Amniotic stem cell (primary cell): ENCODE results near the gene MIPOL1.
A peak's percentile ranks its signal among the peaks of the same experiment; 100 is the strongest.
"Not testable (repeated sequence)": the region's sequence is repeated elsewhere in the genome, so short reads cannot be mapped to it uniquely, and the experiment has no call there.

Experiments
- DNase-seq: peaks from one replicate; lab custom pipeline; 2025; lab: John Stamatoyannopoulos, UW

The MIPOL1 gene, protein sequence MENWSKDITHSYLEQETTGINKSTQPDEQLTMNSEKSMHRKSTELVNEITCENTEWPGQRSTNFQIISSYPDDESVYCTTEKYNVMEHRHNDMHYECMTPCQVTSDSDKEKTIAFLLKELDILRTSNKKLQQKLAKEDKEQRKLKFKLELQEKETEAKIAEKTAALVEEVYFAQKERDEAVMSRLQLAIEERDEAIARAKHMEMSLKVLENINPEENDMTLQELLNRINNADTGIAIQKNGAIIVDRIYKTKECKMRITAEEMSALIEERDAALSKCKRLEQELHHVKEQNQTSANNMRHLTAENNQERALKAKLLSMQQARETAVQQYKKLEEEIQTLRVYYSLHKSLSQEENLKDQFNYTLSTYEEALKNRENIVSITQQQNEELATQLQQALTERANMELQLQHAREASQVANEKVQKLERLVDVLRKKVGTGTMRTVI

GRCh38 chr14:37197421-37198272, at the start of gene MIPOL1:
MIPOL1 (plus strand) TSS chr14:37197937; CDS start chr14:37247889, 49,952 bp downstream.
- peak; percentile 64 for DNase-seq

GRCh38 chr14:37150414-37150813, 47.3 kb upstream of the MIPOL1 start:
- peak; percentile 26 for DNase-seq

DNA sequence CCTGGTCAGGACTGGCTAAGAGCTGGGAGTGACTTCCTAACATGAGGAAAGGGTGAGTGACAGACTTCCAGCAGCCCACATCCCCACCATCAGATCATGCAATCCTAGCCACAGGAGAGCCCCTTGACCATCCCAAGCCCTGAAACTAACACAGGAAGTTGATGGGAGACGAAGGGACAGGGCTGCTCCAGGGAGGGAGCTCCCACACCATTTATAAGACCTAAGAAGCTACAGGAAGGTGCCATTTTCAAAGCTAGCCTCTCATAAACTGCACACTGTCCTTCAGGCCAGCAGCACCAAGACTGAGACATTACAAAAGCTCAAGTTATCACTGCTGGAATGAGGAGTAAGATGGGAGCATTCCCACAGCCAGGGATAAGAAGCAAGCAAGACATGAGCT, 44.7 kb upstream of the MIPOL1 start:
- DNase-seq, result no peak

GRCh38 chr14:37153483-37153882, 44.3 kb upstream of the MIPOL1 start:
- DNase-seq, result no peak

- DNase-seq, result no peak
Measured at GRCh38 chr14:37157987-37158386, 39.8 kb upstream of the MIPOL1 start.

- not testable (repeated sequence) for DNase-seq
Measured at GRCh38 chr14:37162307-37162706, 35.4 kb upstream of the MIPOL1 start.

DNA sequence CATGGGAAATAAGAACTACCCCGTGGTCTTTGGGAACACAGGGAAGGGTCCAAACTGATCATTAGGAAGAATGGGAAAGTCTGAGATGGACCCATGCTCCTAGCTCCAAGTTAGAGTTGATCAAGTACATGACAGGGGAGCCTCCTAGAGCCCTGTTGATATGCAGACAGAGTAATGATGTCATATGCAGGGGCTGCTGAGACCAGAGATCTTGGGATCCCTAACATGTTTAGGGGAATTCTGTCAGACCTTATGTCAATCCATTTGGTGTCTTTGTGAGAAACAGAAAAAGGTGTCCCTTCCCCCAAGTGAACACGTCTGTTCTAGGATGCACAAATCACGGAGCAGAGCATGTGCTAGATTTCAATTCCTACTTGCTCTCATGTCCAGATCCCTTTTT, 31.9 kb upstream of the MIPOL1 start:
- DNase-seq, result no peak

- no peak for DNase-seq
Measured at GRCh38 chr14:37167151-37168047, 30.3 kb upstream of the MIPOL1 start.

- DNase-seq, result no peak
Measured at GRCh38 chr14:37168721-37169120, 29.0 kb upstream of the MIPOL1 start.

DNA sequence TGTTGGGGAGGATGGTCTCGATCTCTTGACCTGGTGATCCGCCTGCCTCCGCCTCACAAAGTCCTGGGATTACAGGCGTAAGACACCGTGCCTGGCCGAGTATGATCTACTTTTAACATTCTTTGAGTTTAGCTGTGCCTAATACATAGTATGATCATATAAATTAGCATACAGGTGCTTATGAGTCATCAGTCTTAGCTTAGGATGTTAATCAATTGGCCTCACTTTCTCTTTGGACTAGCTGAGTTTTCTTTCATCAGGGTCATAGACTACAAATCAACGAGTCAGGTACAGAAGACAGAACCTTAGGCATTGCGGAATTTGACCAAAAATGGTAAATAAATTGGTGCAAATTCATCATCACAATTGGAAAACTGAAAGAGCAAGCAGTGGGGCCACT, 27.5 kb upstream of the MIPOL1 start:
- no peak for DNase-seq

DNA sequence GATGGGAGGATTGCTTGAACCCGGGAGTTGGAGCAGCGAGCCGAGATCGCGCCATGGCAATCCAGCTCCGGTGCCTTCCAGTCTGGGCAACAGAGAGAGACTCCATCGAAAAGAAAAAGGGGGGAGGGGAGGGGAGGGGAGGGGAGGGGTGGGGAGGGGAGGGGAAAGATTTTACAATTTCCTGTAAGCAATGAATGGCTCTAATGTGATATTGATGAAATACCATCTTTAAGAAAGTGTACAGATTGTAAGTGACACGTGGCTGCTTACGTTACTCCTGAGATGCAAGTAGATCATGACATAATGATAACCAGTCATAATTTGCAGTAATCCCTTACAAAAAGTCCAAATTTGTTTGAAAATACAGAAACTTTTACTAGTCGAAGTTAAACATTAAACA, 26.7 kb upstream of the MIPOL1 start:
- no peak for DNase-seq

DNA sequence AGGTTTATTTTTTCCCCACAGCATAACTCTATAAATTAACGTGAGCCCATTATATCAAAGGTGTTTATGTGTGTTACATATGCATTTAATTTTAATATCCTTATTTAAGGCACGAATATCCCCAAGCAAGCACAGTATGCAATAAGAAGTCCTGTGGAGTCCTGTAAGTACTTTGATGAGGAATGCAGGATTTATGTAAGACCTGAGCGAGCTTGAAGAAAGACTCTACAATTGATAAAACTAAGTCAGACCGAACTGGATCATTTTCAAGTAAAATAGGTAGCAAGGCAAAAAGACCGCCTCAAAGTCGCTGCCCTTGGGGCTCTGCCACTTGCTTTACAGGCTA, 26.1 kb upstream of the MIPOL1 start:
- no peak for DNase-seq

DNA sequence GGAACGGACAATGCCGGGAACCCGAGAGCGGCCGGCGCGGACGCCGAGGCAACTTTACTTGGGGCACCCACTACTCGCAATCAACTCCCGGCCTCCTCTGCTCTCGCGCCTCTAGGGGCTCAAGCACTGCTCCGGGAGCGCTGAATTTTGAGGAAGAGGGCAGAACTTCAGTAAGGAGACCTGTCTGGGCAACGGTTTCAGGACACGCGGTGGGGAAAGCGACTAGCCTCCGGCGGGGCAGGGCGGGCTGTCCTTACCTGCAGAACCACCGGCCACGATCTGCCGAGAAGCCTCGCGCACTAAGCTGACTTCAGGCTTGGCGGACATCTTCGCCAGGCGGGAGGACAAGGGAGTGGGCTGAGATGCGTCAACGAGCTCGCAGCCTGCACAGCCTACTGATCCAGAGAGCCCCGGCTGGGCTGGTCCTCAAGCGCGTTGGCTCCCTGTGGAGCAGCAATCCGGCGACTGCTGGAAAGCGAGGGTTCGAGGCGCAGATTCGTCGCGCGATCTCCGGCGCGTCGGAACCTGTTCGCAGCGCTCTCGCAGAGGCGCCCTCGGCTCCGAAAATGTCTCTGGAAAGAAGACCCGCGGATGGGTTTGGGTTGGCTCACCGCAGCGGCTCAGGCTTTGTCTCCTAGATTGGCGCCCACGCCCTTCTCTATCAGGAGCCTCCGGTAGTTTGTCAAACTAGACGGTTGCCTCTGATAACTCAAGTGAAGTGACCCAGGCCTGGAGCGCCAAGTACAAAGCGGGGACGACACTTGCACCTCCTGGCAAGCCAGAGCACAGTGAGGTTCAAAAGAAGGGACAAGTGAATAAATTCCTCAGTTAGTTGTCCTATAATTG, 25.5 kb upstream of the MIPOL1 start, which contains the start of gene SLC25A21:
SLC25A21 (minus strand) TSS at position 583 of the 846 bp plus-strand sequence.
- peak; percentile 54 for DNase-seq

DNA sequence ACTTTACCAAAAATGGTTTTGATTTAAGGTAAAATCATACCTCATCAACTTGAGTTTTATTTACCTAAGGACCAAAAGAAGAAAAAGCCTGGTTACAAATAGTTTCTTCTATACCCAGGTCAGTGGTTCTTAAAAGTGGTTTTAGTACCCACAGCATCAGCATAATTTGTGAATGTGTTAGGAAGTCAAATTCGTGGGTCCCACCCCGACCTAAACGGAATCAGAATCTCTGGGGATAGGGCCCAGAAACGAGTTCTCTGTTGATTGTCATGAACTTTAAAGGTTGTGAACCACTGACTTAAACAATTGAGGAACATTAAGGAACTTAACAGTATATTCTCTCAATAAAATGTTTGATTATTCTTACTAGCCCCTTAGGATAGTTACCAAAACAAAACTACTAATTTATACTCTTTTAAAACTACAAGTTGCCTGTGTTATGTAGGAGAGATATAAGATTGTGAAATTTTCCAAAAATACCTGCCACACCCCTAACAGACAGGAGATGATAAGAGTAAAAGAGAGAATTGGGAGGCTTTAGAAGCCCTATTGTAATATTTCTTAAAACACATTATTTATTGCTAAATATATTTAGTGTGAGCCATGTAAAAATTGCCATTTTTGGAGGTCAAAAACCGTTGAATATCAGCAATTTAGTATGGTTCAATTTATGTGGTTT, 24.7 kb upstream of the MIPOL1 start:
- no peak for DNase-seq

GRCh38 chr14:37179896-37180502, 17.7 kb upstream of the MIPOL1 start:
- DNase-seq, result no peak

DNA sequence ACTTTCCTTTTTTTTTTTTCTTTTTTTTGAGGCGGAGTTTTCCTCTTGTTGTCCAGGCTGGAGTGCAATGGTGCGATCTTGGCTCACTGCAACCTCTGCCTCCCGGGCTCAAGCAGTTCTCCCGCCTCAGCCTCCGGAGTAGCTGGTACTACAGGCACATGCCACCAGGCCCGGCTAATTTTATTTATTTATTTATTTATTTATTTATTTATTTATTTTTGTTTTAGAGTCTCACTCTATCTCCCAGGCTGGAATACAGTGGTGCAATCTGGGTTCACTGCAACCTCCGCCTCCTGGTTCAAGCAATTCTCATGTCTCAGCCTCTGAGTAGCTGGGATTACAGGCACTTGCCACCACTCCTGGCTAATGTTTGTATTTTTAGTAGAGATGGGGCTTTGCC, 16.9 kb upstream of the MIPOL1 start:
- DNase-seq, result not testable (repeated sequence)

DNA sequence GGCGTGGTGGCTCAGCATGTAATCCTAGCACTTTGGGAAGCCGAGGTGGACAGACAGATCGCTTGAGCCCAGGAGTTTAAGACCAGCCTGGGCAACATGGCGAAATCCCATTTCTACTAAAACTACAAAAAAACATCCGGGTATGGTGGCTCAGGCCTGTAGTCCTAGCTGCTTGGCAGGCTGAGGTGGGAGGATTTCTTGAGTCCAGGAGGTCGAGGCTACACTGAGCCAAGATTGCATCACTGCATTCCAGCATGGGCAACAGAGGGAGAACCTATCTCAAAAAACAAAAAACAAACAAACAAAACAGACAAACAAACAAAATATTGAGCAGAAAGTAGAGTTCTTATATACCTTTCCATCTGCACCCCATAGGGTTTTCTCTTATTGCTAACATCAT, 16.3 kb upstream of the MIPOL1 start:
- DNase-seq, result no peak

DNA sequence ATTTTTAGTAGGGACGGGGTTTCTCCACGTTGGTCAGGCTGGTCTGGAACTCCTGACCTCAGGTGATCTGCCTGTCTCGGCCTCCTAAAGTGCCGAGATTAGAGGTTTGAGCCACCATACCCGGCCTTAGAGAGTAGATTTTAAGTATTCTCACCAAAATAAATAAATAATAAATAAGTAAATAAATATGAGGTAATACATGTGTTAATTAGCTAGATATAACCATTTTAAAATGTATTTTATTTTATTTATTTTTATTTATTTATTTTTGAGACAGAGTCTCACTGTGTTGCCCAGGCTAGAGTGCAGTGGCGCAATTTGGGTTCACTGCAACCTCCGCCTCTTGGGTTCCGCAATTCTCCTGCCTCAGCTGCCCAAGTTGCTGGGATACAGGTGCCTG, 13.2 kb upstream of the MIPOL1 start:
- DNase-seq, result not testable (repeated sequence)

DNA sequence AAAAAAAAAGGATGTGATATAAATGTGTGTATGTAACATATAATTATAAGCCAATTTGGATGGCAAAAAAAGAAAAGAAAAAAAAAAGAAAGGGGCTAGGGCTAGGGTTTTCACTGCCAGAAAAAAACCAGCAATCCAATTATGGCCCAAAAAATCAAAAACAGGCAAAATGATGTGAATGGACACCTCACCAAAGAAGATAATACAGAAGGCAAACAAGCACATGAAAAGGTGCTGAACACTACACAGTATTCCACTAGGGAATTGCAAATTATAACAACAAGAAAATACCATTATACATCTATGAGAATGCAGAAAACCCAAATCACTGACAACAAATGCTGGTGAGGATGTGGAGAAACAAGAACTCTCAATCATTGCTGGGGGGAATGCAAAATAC, 12.1 kb upstream of the MIPOL1 start:
- DNase-seq, result no peak

DNA sequence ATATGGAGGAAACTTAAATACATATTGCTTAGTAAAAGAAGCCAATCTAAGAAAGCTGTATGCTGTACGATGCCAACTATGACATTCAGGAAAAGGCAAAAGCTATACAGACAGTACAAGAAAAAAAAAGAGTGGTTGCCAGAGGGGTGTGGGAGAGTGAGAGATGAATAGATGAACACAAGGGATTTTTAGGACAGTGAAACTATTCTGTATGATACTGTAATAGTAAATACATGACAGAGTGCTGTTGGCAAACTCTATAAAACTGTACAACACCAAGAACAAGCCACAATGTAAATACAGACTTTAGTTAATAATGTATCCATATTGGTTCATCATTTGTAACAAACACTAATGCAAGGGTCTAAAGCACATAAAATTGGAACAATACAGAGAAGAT, 10.9 kb upstream of the MIPOL1 start:
- no peak for DNase-seq
